Cardiac fibroblast (primary cell): ENCODE measurements around the gene RASGEF1B.
A peak's percentile ranks its signal among the peaks of the same experiment; 100 is the strongest.
"Not testable (repeated sequence)": the region's sequence is repeated elsewhere in the genome, so short reads cannot be mapped to it uniquely, and the experiment has no call there.

ENCODE experiments used
- DNase-seq, 2 donors: peaks; one replicate each; pipeline versions ENCODE4 v3.0.0 to v3.0.0-alpha.2; 2010; ENCODE audit warnings: low read depth in 2 of 2
- H3K4me3 ChIP-seq, 2 donors: replicated peaks in 1 of 2; 1 replicate in 1 of 2; 2 replicates in 1 of 2; pipeline ENCODE4 v1.5.1; 2011; ENCODE audit warnings: low read depth in 2 of 2, low read length in 2 of 2, mild to moderate bottlenecking in 2 of 2, moderate library complexity in 1 of 2
- TF ChIP-seq, protein P1 (sequence below): IDR thresholded peaks from one replicate; pipeline ENCODE4 v1.5.1; 2011; ENCODE audit warnings: low read depth, mild to moderate bottlenecking, low read length, inconsistent platforms

RASGEF1B gene

GRCh38 chr4:81490403-81491160 is 18.9 kb upstream of the RASGEF1B start:
- TF ChIP-seq, protein P1, sequence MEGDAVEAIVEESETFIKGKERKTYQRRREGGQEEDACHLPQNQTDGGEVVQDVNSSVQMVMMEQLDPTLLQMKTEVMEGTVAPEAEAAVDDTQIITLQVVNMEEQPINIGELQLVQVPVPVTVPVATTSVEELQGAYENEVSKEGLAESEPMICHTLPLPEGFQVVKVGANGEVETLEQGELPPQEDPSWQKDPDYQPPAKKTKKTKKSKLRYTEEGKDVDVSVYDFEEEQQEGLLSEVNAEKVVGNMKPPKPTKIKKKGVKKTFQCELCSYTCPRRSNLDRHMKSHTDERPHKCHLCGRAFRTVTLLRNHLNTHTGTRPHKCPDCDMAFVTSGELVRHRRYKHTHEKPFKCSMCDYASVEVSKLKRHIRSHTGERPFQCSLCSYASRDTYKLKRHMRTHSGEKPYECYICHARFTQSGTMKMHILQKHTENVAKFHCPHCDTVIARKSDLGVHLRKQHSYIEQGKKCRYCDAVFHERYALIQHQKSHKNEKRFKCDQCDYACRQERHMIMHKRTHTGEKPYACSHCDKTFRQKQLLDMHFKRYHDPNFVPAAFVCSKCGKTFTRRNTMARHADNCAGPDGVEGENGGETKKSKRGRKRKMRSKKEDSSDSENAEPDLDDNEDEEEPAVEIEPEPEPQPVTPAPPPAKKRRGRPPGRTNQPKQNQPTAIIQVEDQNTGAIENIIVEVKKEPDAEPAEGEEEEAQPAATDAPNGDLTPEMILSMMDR: no peak

DNA sequence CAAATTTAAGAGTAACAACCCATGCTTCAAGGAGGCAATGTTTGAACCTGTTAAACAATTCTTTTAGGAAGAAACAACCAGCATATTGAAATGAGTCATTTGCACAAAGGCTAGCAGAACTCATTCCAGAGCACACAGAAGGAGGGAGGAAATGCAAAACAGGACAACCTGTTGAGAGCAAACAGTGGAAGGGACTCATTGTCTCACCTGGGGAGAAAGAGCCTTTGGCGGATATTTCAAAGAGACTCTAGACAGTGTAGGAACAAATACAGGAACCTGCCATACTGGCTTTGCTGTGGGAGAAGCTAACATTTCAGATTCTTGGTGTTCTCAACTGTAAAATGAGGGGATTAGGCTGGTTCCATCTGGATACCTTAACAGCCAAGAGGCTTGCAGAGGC is 14.8 kb upstream of the RASGEF1B start:
- DNase-seq: no peak
- TF ChIP-seq, protein P1: no peak
- H3K4me3 ChIP-seq: no peak overlapping the region

More at GRCh38 chr4:81490403-81491160, 18.9 kb upstream of the RASGEF1B start:
- no peak for DNase-seq
- H3K4me3 ChIP-seq: no peak overlapping the region

DNA sequence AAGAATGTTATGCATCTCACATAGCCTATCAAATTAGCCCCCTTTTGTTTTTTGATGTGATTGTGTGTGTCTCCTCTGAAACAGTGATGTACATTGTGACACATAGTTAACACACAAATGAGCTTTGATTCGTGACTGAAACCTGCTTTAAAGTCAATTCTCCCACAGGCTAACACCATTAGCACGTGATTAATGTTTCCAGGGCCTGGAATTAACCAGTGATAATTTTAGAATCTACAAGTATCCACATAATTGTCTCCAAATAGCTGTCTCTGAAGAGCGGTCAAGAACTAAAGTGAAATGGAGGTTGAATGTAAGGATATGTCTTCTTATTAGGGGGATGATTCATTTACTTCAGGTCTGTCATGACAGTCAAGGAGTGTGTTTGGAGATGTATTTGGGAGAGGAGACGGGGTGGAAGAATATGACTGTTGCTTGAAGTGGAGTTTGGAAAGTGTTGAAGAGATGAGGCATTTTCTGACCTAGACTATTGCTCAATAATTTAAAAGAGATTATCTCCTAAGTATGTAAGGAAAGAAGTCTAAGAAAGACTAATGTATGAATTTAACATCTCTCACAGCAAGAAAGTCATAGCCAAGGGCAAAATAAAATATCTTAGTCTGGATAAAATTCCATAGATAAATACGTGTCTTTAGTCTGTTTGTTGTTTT is 13.7 kb upstream of the RASGEF1B start:
- TF ChIP-seq, protein P1: no peak
- DNase-seq: no peak

DNA sequence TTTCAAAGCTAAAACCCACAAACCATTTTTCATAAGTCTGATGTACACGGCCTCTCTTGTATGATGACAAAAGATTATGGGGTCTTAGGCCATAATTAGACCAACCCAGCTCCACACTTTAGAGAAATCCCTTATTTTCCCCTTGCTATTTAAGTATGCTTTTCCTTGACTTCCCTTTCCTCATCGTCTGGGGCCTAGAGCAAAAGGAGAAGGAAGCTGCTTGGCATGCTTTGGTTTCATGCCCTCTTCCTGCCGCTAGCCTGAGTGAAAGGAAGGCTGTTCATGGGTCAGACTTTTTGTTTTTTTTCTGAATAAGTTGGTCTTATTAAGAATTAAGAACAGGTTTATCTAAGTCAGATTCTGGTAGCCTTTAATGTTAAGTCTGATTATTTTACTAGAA is 10.6 kb upstream of the RASGEF1B start:
- TF ChIP-seq, protein P1: no peak
- H3K4me3 ChIP-seq: no peak overlapping the region
- no peak for DNase-seq

More for the DNA sequence above, 13.7 kb upstream of the RASGEF1B start:
- H3K4me3 ChIP-seq: no peak overlapping the region

GRCh38 chr4:81481151-81481550 is 9.4 kb upstream of the RASGEF1B start:
- no peak overlapping the region for H3K4me3 ChIP-seq
- no peak for DNase-seq
- TF ChIP-seq, protein P1: no peak

GRCh38 chr4:81479573-81479972 is 7.9 kb upstream of the RASGEF1B start:
- not testable (repeated sequence) for DNase-seq, H3K4me3 ChIP-seq

GRCh38 chr4:81473331-81474265 is 1.9 kb upstream of the RASGEF1B start:
- not testable (repeated sequence) for H3K4me3 ChIP-seq
- peak; percentile 25 to 38 for DNase-seq
